Measurements from ENCODE around the gene ANKRD29. TPM values are rescaled to one million over a fixed set of nuclear protein-coding genes. Genes with fewer than 3 reads are reported as not detected.

The ANKRD29 gene
- total RNA-seq, 1 experiment from 2014 or later, result 4.3 TPM

DNA sequence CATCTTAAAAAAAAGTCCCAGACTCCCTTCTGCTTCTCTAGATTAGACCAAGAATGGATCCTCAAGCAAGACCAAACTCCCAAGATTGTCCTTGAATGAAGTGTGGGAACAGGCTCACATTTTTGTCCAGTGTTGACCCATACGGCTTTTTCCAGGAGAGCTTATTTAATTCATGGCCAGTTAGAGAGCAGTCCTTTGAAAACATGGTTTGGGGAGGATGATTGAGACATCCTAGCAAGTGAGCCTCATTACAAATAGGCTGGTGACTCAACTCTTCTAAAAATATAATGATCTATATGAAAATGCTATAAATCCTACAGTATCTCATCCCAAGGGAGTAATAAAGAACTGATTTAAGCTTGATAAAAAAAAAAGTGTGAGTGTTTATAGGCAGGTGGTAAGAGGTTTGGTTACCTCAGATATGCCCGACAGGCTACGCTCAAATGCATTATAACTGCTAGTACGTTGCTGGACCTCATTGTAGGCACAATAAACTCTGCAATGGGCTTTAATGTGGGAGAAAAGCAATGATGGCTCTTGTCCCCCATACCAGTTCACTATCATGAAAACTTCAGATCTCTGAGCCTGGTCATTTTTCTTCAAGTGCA lies 17.0 kb downstream of the ANKRD29 start:
- no TSS peak for BruUV-seq (replicated peaks)
- H3K9me2 ChIP-seq (ENCODE audit: insufficient read depth), result no peaks in the 10 kb centered on the region
- no peak for DNase-seq
- intact Hi-C loops (cut with micrococcal nuclease; ENCODE audit: unreplicated experiment), result no loop called here
- H3K4me1 ChIP-seq (replicated peaks; ENCODE audit: insufficient read depth), result peaks cover 5% of the 10 kb centered on the region
- H3K9me3 ChIP-seq (ENCODE audit: insufficient read depth, low read depth), result no peaks in the 10 kb centered on the region
- H3K4me3 ChIP-seq, result no peak overlapping the region
- POLR2A ChIA-PET (ENCODE audit: unreplicated experiment), result no interaction called here
- H3K27ac ChIP-seq, result no peak overlapping the region
- no peak overlapping the region for H3K4me2 ChIP-seq
- H3K79me2 ChIP-seq (ENCODE audit: low read depth), result no peaks in the 10 kb centered on the region
- TF ChIP-seq EZH2 (IDR thresholded peaks at IDR 0.05; ENCODE audit: low read depth), result no peak
- TF ChIP-seq, protein P1, sequence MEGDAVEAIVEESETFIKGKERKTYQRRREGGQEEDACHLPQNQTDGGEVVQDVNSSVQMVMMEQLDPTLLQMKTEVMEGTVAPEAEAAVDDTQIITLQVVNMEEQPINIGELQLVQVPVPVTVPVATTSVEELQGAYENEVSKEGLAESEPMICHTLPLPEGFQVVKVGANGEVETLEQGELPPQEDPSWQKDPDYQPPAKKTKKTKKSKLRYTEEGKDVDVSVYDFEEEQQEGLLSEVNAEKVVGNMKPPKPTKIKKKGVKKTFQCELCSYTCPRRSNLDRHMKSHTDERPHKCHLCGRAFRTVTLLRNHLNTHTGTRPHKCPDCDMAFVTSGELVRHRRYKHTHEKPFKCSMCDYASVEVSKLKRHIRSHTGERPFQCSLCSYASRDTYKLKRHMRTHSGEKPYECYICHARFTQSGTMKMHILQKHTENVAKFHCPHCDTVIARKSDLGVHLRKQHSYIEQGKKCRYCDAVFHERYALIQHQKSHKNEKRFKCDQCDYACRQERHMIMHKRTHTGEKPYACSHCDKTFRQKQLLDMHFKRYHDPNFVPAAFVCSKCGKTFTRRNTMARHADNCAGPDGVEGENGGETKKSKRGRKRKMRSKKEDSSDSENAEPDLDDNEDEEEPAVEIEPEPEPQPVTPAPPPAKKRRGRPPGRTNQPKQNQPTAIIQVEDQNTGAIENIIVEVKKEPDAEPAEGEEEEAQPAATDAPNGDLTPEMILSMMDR (conservative IDR thresholded peaks at IDR 0.05), result no peak
- no peaks in the 10 kb centered on the region for H3K36me3 ChIP-seq (ENCODE audit: low read depth)
- H4K20me1 ChIP-seq (ENCODE audit: insufficient read depth), result no peaks in the 10 kb centered on the region
- CTCF ChIA-PET, result no interaction called here
- H3K27me3 ChIP-seq (ENCODE audit: insufficient read depth, low read depth), result no peaks in the 10 kb centered on the region
- H2AFZ ChIP-seq, result no peak overlapping the region
- H3F3A ChIP-seq (ENCODE audit: insufficient read depth, low read depth), result 0 out of 2 replicates have a peak, but pooled peaks cover 4% of the 10 kb centered on the region

DNA sequence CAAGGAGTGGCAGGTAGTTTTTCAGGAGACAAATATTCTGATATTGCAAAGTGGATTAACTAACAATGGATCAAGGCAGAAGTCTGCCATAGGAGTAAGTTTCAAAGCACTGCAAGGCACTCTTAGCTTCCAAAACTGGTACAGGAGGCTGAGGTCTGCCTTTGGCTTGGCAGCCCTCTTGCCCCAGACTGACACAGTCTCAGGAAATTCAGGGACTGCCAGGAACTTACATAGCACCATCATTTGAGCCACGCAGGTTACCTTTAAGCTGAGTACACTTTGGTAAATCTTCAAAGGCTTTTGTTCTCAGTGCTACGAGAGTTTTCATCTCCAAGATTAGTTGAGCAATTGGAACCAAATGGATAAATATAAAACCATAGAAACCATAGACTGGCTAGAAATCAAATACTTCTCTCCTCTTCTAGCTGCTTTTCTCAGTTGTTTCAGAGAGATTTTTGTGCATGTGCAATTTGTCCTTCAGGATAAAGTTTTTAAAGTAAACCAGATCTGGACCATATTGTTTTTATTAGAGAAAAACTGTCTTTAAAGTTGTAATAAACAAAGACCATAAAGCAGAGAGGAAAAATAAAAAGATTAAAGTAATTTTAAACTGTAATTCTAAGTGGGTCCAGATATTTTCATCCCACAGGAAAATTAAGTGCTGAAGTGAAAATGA lies 18.8 kb downstream of the ANKRD29 start:
- Histone ChIP-seq H3K4me3 (no peak overlapping the region), H3K27ac (no peak overlapping the region), H2AFZ (no peak overlapping the region), H3F3A (ENCODE audit: insufficient read depth, low read depth) (no peaks in the 10 kb centered on the region), H3K9me3 (ENCODE audit: insufficient read depth, low read depth) (no peaks in the 10 kb centered on the region), H3K4me1 (replicated peaks; ENCODE audit: insufficient read depth) (no peaks in the 10 kb centered on the region), H3K36me3 (ENCODE audit: low read depth) (no peaks in the 10 kb centered on the region), H3K79me2 (ENCODE audit: low read depth) (no peaks in the 10 kb centered on the region), H3K27me3 (ENCODE audit: insufficient read depth, low read depth) (no peaks in the 10 kb centered on the region), H3K9me2 (ENCODE audit: insufficient read depth) (no peaks in the 10 kb centered on the region), H3K4me2 (no peak overlapping the region), H4K20me1 (ENCODE audit: insufficient read depth) (no peaks in the 10 kb centered on the region)
- CTCF ChIA-PET, result no interaction called here
- DNase-seq, result no peak
- intact Hi-C loops (cut with micrococcal nuclease; ENCODE audit: unreplicated experiment), result no loop called here
- BruUV-seq (replicated peaks), result no TSS peak
- POLR2A ChIA-PET (ENCODE audit: unreplicated experiment), result no interaction called here
- TF ChIP-seq, protein P1 (conservative IDR thresholded peaks at IDR 0.05), result no peak
- no peak for TF ChIP-seq EZH2 (IDR thresholded peaks at IDR 0.05; ENCODE audit: low read depth)

DNA sequence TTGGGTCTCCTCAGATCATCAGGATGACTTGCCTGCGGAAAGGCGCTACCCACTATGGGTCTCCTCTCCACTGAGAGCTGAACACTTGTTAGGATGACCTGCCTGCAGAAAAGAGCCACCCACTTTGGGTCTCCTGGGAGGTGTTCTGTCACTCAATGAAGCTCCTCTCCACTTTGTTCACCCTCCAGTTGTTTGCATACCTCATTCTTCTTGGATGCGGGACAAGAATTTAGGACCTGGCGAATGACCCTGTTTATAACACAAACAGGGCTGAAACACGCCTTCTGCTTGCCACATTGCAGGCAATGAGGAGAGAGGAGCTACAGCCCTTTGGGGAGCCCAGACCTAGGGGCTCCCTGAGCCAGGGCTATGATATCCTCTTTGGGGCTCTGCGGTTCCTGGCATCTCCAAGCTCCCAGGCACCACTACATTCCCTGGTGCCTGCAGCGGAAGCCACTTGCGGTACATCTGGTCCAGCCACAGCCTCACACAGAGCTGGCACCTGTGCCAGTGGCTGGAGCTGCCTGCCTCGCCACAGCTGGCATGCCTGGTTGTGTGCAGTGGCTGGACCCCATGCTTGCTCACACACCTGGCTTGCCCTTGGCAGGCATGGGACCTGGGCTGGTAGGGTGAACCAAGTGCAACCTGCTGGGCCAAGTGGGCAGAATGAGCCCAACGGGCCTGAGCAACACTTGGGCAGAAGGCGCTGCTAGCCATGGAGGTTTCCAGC lies 20.6 kb downstream of the ANKRD29 start:
- TF ChIP-seq EZH2 (IDR thresholded peaks at IDR 0.05; ENCODE audit: low read depth), result no peak
- TF ChIP-seq, protein P1 (conservative IDR thresholded peaks at IDR 0.05), result no peak
- H3K4me3 ChIP-seq, result no peak overlapping the region
- no peak for DNase-seq
- H3K36me3 ChIP-seq (ENCODE audit: low read depth), result no peaks in the 10 kb centered on the region
- CTCF ChIA-PET, result no interaction called here
- no peaks in the 10 kb centered on the region for H4K20me1 ChIP-seq (ENCODE audit: insufficient read depth)
- H3K27ac ChIP-seq, result no peak overlapping the region
- no peaks in the 10 kb centered on the region for H3K9me3 ChIP-seq (ENCODE audit: insufficient read depth, low read depth)
- intact Hi-C loops (cut with micrococcal nuclease; ENCODE audit: unreplicated experiment), result no loop called here
- no peaks in the 10 kb centered on the region for H3K79me2 ChIP-seq (ENCODE audit: low read depth)
- H2AFZ ChIP-seq, result no peak overlapping the region
- H3F3A ChIP-seq (ENCODE audit: insufficient read depth, low read depth), result no peaks in the 10 kb centered on the region; the same call in 1 of the 2 replicates
- BruUV-seq (replicated peaks), result no TSS peak
- no peaks in the 10 kb centered on the region for H3K27me3 ChIP-seq (ENCODE audit: insufficient read depth, low read depth)
- no peaks in the 10 kb centered on the region for H3K9me2 ChIP-seq (ENCODE audit: insufficient read depth)
- POLR2A ChIA-PET (ENCODE audit: unreplicated experiment), result no interaction called here
- no peaks in the 10 kb centered on the region for H3K4me1 ChIP-seq (replicated peaks; ENCODE audit: insufficient read depth)
- H3K4me2 ChIP-seq, result no peak overlapping the region
